Stimulated activated CD4-positive, alpha-beta T cell treated with anti-CD3 and anti-CD28 coated beads, Interleukin-4, amount 100 ng/mL, for 48 hours (primary cell): Measurements from ENCODE around the gene SLC4A4.

ENCODE experiments used
- DNase-seq, 2 donors: peaks; one replicate each; pipeline ENCODE4 v3.0.0-alpha.2; 2020; ENCODE audit warnings: low read depth in 2 of 2

SLC4A4 gene

DNA sequence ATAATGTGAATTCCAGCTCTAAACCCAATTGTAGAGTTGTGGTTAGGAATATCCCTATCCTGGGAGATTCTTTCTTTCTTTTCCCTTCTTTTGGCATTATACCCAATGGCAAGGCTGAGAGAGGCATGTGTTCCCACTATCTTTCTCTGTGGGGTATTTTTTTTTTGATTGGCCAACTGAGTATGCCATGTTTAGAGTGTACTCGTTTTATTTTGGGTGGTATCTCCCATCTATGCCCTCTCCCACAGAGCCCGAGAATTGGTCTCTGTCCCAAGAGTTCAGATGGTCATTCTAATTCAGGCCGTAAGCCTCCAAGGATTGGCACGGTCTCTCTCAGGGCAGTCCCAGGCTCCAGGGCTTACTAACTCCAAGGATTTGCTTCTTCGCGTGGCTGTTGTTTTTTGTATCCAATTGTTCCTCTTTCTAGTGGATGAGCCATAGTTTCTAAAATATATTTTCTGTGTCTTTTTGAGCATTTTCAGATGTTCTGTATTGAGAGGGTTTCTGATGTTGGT lies 198.8 kb downstream of the SLC4A4 start:
- no peak for DNase-seq

GRCh38 chr4:71538528-71538927 lies 199.7 kb downstream of the SLC4A4 start:
- no peak for DNase-seq

DNA sequence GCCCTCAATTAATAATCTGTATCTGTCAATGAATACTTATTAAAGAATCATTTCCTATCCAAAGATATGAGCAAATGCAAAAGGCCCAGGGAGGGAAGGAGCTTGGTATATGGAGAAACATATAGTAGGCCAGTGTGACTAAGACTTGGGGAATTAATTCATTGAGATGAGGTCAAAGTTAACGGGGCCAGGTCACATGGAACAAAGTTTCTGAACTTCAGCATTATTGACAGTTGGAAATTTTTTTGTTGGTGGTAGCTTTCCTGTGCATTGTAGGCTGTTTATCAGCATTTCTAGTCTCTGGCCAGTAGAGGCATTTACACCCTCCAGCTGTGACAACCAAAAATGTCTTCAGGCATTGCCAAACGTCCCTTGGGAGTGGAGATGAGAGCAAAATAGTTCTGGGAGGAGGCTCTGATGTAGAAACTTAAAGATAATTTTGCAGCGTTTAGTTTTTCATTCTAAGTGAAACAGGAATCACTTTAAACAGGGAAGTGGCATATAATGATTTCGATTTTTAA lies 202.0 kb downstream of the SLC4A4 start:
- DNase-seq = no peak

DNA sequence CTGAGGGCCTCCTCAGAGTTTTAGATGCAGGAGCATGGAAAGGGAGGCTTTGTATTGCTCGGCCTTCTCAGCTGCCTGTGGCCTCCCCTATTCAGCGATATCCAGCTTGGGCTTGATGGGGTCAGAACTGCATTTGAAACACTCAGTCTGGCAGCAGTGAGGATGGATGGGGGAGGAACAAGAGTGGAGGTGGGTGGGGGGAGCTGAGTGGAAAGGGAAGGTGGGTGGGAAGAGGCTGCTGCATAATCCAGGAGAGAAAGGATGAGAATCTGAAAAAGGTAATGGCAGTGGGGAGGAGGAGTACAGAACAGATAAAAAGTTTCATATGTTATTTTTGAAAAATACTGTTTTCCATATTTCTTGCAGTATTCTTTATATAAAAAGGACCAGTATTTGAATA lies 202.7 kb downstream of the SLC4A4 start:
- no peak for DNase-seq

- no peak for DNase-seq
These were observed 206.3 kb downstream of the SLC4A4 start for GRCh38 chr4:71545168-71545567.

GRCh38 chr4:71549516-71550160 lies 210.8 kb downstream of the SLC4A4 start:
- DNase-seq = no peak

DNA sequence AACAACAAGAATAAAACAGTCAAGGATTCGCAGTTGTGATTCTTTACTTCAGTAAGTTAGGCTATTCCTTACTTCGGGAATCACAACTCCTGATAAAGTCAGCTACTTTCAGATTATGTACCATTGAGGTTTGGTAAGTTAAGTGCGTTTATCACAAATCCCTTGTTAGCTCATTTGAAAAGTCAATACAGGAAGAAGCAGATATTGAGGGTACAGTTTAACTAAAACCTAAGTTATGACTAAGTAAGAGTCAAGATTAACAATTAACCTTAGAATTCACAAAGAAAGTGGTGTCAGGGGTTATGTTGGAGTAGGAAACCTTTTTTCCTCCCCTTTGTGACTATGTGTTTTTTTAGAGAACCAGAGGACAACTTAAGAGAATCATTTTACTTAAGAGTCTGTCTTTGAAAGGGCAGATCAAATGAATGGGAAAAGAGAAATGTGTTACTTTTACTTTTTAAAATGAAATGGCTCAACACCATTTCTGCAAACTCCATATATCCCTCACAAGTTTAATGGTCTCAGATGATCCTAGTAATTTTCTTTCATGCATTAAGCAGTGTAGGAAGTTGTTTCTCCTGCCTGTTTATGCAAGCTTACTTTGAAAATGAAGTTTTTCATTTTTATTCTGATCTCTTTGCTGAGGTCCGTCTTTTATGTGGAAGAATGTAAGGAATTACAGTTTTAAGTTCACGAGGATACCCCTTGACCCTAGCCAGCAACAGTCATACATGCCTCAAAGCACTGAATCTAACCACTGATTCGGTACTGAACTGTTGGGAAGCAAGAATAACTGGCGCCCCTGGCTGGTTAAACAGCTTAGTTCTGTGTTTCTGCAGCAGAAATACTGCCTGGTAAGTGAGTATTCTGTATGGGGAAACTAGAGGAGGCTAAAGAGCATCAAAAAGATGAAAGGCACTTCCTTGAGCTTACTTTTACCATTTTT lies 211.7 kb downstream of the SLC4A4 start:
- no peak for DNase-seq

DNA sequence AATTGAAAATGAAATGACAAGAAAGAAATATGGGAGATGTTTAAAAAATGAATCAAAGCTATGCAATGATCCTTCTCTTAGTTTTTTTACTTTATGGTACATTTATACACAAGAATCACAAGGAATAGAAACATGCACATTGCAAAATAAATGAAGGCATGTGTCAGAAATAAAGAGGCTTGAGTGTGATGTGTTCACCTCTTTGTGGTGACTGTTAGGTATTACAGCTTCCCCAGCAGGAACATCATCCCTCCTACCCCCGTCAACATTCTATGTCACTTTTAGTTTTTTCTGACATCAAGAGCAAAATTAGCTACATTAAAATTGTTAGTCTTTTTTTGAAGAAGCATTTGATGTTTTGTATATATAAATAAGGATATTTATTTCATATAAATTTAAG lies 214.8 kb downstream of the SLC4A4 start:
- DNase-seq = no peak

DNA sequence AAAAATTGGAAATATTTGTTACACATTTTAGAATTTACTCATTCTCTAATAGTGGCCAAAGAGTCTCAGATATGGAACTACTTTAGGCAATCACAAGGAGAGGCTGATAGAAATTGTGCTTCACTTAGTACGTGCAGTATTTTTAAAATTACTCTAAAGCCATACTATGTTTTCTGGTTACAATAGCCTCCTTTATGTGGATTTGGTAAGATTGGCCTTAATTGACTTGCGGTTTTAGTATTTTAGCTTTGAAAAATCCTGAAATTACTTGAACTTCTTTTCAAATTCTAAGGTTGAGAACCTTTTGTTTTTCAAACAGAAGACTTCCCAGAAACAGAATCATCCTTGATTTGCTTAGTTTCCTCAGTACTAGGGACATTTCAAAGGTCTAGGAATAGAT lies 215.2 kb downstream of the SLC4A4 start:
- no peak for DNase-seq

DNA sequence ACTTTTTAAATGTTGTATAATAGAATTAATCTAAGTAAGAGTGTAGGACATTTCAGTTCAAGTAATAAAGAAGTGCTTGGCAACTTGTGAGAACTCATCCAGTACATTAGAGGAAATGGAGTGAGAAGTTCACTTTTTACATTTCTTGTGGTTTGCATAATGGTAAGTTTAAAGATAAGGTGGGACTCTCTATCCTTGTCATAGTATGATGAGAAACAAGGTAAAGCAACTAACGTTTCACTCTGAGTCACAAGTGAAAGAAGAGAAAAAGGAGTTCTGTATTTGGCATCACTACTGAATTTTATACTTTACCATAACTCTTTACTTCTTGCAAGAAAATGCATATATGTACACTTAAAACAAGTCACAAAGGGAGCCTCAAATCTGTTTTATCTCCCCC lies 219.4 kb downstream of the SLC4A4 start:
- DNase-seq = no peak

DNA sequence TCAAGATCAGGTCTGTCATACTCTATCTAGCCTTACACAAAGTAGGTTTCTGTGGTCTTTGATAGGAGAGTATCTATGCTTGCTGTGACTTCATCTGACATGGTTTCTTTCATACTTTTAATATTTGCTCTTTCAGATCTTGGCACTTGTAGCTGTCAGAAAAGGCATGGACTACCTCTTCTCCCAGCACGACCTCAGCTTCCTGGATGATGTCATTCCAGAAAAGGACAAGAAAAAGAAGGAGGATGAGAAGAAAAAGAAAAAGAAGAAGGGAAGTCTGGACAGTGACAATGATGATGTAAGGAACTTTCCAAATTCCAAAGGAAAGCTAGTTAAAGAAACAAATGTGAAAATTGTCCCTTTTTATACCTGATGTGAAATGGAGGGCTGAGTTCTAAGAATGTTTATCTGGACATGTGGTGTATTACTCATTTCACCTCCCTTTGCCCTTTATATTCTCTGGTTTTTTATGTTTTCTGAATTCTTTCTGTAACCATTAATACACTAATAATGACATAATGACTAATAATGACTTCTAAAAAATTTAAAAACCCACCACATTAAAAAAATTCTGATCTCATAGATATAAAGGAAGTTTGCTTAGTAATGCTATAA lies 221.2 kb downstream of the SLC4A4 start:
- DNase-seq = no peak

GRCh38 chr4:71564775-71565174 lies 226.0 kb downstream of the SLC4A4 start:
- DNase-seq = no peak

GRCh38 chr4:71566856-71567255 lies 228.0 kb downstream of the SLC4A4 start:
- no peak for DNase-seq

DNA sequence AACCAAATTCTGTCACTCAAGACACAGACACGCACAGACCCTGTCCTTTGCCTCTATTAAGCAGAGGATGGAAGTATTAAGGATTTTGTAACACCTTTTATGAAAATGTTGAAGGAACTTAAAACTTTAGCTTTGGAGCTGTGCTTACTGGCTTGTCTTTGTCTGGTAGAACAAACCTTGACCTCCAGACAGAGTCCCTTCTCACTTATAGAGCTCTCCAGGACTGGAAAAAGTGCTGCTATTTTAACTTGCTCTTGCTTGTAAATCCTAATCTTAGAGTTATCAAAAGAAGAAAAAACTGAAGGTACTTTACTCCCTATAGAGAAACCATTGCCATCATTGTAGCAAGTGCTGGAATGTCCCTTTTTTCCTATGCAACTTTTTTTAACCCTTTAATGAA lies 229.3 kb downstream of the SLC4A4 start:
- DNase-seq = no peak

DNA sequence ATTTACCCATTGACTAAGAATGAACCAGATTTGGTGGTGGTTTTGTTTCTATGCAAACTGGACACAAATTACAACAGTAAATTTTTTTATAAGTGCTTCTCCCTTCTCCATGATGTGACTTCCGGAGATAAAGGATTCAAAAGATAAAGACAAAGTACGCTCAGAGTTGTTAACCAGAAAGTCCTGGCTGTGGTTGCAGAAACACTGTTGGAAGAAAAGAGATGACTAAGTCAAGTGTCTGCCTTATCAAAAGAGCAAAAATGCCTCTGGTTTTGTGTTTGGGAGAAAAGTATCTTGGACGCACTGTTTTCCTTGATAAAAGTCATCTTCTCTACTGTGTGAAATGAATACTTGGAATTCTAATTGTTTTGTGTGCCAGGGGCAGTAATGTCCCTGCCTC lies 231.7 kb downstream of the SLC4A4 start:
- no peak for DNase-seq

DNA sequence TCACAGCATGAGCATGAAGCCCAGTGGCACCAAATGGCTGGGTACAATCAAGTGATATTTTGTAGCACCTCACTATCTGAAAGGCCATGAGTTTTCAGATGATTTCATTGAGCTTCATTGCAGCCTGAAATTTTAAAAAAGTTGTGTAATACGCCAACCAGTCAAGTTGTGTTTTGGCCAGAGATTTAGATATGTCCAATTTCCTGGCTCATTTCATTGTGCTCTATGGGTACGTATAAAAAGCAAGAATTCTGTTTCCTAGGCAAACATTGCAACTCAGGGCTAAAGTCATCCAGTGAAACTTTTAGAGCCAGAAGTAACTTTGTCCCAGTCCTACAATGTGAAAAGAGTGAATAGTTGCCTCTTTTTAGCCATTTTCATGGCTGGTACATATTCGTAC lies 232.5 kb downstream of the SLC4A4 start:
- DNase-seq = no peak

- DNase-seq = no peak
These were observed 245.2 kb downstream of the SLC4A4 start for GRCh38 chr4:71583971-71584370.

- DNase-seq = no peak
These were observed 245.8 kb downstream of the SLC4A4 start for GRCh38 chr4:71584585-71584984.

DNA sequence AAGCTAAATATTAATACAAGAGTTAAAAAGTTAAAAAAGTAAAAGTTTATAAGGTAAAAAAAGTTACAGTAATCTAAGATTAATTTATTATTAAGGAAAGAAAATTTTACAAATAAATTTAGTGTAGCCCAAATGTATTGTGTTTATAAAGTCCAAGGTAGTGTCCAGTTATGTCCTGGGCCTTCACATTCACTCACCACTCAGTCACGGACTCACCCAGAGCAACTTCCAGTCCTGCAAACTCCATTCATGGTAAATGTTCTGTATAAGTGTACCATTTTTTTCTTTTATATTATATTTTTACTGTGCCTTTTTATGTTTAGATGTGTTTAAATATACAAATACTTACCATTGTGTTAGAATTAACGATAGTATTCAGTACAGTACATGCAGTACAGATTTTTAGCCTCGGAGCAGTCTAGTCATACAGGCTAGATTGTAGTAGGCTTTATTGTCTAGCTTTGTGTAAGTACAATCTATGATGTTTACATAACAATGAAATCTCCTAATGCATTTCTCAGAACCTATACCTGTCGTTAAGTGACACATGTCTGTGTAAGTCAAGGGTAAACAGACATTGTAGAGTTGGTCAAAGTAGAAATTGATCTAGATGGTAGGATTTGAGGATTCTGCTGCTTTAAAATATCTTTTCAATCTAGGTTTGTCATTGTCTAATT lies 247.4 kb downstream of the SLC4A4 start:
- no peak for DNase-seq

- no peak for DNase-seq
These were observed 249.2 kb downstream of the SLC4A4 start for GRCh38 chr4:71587995-71588394.

- no peak for DNase-seq
These were observed 254.0 kb downstream of the SLC4A4 start for GRCh38 chr4:71592793-71593192.

DNA sequence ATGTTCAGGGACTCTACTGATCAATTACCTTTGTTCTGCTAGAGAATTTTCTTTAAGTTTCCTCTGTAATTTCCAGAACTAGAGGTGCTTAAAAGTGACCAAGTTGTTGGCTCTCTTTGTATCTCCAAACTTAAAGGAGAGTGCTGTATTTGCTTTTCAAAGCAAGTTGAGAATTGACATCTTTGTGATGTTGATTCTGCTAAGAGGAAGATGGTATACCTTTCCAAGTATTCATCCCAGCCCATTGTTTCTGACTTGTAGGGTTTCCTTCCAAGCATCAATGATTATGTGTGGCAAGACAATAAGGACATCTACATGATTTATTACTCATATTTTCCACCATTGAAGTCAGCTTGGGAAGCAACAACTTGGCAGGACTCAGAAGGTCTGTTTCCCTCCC lies 254.5 kb downstream of the SLC4A4 start:
- no peak for DNase-seq
